ENCODE measurements around the gene OR13J1.
A peak's percentile ranks its signal among the peaks of the same experiment; 100 is the strongest.

The OR13J1 gene

DNA sequence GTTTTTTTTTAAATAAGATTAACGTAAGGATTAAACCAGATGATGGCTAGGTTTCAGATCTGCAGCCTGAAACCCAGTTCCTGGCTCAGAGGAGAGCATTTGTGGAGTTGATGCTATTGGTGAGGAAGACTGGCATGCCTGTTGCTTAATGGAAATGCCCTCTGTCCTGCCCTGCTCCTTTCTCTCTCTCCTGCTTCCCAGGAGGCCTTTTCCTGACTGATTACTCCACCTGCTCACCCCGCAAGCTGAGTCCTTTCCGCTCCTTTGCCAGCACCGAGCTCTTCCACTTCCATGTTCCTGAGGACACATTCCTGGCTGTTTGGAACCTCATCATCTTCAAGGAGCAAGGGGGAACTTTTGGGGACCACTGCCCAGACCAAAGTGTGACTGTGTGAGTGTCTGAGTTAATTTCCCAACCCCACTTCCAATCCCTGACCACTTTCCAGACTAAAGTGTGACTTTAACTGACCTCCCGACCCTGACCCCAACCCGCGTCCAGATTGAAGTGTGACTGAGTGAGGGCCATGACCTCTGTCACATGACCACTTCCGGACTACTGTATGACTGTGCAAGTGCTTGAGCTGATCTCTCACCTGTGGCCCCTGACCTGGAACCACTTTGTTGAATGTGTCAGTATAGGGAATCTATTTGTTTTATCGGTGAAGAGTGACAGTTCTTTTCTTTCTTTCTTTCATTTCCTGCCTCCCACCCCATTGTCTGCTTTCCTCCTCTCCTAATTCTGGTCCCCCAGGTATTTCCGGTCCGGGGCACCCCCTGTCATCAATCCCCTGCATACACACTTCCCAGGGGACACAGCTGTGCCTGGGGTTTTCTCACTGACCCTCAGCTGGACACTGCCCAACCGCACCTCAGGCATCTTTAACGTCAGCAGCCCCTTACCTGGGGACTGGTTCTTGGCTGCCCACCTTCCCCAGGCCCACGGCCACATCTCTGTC lies 35.7 kb downstream of the OR13J1 start:
- no peak for DNase-seq (ENCODE audit: low read depth)

DNA sequence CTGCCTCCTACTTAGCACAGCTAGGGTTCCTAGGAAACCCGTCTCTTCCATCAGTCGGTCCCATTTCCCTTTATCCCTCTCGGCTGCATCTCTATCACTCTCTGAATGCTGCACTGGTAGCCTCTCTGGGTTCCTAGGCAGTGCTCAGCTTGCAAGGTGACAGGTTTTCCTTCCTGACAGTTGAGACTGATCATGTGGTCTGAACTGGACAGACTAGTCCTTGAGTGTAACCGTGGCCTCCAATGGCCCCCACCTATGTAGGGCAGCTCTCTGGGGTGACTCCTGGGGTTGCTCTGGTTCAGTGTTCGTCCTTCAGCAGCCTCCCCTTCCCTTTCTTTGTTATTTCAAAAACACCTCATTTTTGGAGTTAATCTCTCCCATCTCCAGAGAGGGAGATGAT lies 37.4 kb downstream of the OR13J1 start:
- no peak for DNase-seq (ENCODE audit: low read depth)

DNA sequence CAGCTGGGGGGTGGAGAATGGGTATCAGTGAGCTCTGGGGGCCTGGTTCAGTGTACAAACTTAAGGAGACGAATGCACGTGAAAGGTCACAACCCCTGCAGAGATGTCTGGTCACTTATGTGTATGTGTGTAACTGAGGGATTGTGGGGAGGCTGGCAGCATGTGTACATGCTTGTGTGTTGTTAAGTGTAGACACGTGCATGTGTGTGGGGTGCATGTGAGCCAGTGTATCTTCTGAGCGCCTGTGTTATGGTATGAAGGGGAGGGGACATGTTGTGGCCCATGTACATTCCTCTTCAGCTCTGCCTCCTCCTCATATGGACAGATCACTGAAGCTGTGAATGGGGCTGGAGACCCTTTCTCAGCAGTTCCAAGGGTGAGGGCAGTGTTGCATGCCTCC lies 39.2 kb downstream of the OR13J1 start:
- no peak for DNase-seq (ENCODE audit: low read depth)

DNA sequence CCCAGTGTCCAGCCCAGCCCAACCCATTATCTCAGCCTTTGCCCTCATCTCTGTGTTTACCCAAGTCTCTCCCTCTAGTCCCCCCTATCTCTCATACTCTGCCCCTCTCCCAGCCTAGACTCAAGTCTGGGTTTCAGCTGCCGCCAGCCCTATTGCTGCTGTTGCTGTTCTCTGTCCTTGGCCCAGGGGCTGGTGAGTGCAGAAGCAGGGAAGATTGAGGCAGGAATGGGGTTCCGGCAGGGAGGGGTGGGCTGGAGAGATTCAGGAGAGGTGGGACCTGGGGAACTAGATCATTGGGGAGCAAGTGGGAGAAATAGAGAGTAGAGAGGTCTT lies 40.5 kb downstream of the OR13J1 start:
- no peak for DNase-seq (ENCODE audit: low read depth)

DNA sequence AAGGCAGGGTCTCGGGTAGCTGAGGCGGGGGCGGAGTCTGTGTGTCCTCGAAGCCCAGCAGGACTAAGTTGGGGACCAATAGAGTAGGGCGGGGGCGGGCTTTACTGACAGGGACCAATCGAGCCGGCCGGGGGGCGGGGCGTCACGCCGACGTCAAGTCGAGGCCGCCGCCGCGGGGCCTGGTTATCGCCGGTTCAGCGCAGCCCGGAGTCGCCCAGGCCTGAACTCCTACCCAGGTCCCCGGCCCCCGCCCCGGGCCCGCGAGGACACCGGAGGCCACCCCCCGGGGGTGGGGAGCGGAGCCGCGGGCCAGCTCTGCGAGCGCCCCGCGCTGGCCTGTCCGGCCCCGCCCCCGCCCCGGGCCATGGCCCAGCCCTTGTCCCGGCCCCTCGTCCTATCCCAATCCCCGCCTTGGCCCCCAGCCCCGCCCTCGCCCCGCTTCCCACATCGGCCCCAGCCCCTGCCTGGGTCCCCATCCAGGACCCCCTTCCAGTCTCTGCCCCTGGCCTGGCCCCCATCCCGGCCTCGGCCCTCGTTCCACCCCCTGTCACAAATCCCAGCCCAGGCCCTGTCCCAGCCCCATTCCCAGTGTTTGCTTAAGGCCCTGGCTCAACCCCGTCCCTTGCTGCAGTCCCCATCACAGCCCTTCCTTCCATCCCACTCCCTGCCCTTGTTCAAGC lies 41.0 kb downstream of the OR13J1 start, which contains the start of gene TMEM8B:
Gene TMEM8B, plus strand, starts transcription at position 145 of the 680 bp plus-strand sequence. Its CDS starts 220 bp downstream, at position 365.
- DNase-seq (ENCODE audit: low read depth), result peak; percentile 91

DNA sequence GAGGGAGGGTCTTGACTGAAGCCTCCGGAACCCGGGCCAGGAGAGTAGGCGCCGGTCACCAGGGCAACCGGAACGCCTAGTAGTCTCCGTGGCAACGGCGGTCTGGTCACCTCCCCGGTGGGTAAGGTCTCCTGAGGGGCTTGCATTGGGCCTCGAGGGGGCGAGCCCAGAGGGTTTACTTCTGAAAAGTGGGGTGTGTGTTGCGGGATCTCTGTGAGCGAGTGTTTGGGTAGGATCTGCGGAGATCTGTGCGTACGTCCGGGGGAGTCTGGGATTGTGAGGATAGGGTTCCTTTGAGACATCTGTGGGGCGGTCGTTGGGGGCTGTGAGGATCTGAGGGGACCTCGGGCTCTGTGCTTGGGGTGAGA lies 41.5 kb downstream of the OR13J1 start, which contains the start of gene FAM221B:
Gene FAM221B, minus strand, starts transcription at position 17 of the 368 bp plus-strand sequence. CDS start 2,571 bp downstream, outside the sequence.
- DNase-seq (ENCODE audit: low read depth), result no peak

DNA sequence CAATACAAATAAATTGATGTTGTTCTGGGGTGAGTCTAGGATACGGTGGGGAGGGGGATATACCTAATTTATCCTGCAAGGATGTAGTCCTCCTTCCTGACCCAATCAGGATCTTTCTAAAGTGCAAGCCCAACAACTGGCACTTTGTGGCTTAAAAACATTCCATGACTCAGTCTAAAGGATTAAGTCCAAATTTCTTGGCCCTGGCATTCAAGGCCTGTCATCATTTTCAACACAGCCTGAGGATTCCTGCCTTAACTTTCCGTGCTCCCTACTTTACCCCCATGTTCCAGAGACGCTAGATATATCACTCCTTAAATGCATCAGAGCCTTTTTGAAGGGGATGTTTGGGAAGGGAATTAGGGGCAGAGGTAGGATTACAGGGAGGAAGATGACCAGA lies 42.7 kb downstream of the OR13J1 start:
- DNase-seq (ENCODE audit: low read depth), result no peak

DNA sequence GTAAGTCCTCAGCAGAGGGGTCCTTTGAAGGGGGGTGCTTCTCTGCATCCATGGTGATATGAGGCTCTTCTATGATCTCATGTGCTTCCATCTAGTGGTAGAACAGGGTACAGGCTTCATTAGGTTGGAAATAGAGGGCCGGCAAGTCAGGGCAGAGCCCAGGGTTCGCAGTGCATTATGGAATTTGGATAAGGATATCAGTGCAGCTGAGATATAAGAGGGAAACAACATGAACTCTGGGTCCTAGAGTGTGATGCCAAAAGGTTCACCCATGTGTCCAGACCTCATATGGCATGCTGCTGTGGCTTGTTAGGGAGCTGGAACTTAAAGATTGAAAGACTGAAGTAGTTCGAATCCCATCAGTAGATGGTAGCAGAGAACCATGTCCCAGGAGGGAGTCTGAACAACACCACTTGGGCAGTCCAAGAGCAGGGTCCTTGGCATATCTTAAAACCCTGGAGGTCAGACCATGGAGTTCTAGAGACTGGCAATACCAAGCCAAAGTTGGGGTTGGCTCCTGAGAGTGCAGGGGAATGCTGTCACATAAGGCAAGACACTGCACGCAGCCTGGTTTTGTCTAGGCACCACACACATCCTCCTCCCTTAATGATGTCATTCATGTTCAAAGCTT lies 44.0 kb downstream of the OR13J1 start:
- no peak for DNase-seq (ENCODE audit: low read depth)

DNA sequence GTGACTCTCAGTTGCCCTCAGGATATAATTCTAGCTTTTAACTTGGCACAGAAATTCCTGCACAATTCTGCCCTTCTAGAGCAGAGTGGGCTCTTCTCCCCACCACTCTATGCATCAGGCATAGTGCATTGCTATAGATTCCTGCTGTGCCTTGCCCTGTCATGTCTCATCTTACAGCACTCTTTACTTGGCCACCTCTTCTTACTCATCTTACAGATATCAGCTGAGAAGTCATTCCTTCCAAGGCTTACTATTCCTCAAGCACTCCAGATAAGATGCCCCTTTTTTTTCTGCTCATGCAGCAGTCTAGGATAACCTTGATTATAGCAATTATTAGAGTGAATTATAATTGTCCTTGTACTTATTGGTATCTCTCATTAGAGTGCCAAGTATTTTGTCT lies 47.3 kb downstream of the OR13J1 start:
- DNase-seq (ENCODE audit: low read depth), result no peak

DNA sequence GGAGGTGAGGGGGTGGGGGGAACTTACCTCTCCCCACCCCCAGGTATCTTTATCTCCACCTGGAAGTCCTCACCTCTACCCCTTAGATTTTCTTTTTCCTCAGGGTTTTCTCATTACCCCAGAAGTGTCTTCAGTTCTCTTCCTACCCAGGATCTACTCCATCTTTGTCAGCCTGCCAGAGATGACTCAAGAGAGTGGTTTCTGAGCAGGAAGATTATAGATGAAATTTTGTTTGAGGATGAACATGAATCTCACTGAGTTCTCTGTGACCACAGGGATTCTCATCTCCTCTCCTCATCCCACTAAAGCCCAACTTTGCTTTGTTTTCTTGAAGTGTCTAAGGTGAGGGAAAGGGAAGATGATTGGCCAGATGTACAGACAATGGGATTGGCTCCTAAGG lies 50.1 kb downstream of the OR13J1 start:
- DNase-seq (ENCODE audit: low read depth), result no peak

All from stimulated activated CD8-positive, alpha-beta memory T cell treated with anti-CD3 and anti-CD28 coated beads, Interleukin-12 subunit alpha, Interleukin-12 subunit beta, amount 100 ng/mL, for 1 hour (primary cell).